NCI-H146 treated with DMSO at 0.1 percent for 48 hours (cell line): ENCODE results near the gene C2orf81.

Experiments
- DNase-seq: peaks from one replicate; lab custom pipeline; 2025; ENCODE audit not compliant: unreplicated experiment; lab: John Stamatoyannopoulos, UW

The C2orf81 gene

DNA sequence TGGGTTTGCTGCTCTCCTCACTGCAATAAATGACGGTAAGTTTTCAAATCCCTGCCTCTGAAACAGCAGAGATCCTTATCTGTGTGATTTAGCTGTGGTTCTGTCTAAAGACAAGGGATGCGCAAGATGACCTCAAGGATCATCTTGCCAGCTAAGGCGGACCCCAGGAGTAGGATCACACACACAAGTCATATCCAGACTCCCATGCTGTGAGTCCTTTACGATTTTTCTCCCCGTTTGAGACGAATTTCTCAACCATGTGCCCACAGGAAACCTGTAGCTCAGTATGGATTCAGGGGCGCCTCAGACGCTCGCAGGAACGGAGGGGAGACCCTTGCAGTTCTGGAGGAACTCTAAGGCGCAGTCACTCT, 30.2 kb downstream of the C2orf81 start:
- no peak for DNase-seq

DNA sequence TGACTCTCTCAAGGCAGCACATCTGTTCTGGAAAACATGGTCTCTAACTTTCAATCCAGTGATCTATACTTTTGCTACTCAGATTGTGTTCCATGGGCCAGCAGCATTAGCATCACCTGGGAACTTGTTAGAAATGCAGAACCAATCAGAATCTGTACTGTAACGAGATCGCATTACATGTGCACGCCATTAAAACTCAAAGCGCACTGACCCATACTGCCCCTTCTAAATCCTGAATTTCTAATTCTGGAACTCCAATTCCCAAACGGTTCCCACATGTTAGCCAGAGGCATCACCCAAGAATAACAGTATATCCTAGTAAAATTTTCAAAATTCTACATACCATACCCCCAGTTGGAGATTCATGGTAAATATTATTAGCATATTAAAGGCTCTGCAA, 30.8 kb downstream of the C2orf81 start:
- DNase-seq = no peak

DNA sequence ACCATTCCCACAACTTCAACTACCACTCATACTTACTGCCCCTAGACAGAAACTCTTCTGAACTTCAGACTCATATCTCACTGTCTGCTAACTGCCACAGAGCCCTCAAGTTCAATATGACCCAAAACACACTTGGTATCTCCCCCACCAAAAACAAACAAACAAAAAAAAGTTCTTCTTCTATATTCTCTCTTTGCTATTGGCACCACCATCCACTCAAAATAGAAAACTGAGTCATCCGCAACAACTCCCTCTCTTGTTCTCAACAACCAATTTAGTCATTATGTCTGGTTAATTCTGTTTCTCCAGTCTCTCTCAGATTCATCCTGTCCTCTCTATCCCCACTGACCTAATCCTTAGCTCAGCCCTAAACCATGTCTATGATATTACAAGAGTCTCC, 34.1 kb downstream of the C2orf81 start:
- DNase-seq = no peak

DNA sequence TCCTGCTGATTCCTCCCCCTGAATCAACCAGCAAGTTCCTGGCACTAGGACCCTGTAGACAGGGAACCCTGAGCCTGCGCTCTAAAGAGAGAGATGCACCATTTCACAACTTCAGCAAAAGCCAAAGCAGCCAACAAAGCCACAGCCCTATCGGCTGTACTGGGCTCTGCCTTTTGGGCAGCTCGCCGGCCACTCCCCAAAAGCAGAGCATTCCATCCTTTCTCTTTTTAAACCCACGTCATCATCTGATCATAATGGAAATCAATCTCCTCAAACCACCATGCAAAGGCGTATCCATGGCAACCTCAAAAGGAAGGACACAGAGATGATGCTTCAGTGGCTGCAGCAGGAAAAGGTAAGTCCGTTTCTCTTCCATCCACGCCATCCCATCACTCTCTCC, 36.0 kb downstream of the C2orf81 start:
- no peak for DNase-seq

DNA sequence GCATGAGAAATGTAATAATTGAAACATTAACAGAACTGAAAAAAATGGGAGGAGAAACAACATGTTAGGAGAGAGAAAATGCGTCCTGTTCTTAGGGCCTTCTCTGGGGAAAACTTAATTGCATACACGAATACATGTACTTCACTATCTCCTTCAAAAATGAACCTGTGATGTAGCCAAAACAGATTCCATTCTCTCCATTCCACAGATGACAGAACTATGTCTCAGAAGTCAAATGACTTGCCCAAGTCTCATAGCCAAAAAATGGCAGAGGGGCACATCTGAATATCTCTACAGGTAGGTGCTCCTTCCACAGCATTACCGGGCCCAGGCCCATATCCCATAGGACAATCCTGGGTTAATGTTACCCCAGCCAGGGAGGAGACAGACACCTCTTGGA, 37.4 kb downstream of the C2orf81 start:
- no peak for DNase-seq

DNA sequence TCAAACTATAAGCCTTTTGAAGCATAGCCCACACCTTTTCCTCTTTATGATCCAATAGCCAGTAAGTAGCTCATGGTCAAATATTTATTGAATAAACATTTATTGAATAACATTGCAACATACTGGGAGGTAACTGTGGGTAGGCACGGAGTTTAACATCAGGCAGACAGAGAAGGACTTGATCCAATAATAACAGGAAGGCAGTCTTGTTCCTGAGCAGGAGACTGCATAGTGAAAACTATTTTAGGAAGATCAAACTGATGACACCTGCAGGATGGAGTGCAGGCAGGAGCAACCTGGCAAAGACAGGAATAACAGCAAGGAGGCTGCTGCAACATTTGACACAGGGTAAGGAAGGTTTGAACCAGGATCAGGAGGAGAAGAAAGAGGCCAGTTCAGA, 38.2 kb downstream of the C2orf81 start:
- no peak for DNase-seq

DNA sequence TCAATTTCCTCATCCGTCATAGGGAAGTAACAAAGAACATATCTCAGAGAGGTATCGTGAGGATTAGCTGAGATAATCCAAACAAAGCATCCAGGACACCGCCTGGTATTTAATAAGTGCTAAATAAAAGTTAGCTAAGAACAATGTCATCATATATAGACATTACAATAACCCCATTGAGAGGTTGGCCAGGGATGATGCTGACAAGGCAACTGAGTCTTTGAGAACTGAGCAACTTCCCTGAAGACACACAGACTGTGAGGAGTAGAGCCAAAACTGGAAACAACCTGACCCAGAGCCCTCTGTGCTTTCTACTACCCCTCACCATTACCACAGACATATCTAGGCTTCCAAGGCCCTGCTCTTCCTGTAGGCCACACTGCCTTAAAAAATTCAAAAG, 39.7 kb downstream of the C2orf81 start:
- no peak for DNase-seq

DNA sequence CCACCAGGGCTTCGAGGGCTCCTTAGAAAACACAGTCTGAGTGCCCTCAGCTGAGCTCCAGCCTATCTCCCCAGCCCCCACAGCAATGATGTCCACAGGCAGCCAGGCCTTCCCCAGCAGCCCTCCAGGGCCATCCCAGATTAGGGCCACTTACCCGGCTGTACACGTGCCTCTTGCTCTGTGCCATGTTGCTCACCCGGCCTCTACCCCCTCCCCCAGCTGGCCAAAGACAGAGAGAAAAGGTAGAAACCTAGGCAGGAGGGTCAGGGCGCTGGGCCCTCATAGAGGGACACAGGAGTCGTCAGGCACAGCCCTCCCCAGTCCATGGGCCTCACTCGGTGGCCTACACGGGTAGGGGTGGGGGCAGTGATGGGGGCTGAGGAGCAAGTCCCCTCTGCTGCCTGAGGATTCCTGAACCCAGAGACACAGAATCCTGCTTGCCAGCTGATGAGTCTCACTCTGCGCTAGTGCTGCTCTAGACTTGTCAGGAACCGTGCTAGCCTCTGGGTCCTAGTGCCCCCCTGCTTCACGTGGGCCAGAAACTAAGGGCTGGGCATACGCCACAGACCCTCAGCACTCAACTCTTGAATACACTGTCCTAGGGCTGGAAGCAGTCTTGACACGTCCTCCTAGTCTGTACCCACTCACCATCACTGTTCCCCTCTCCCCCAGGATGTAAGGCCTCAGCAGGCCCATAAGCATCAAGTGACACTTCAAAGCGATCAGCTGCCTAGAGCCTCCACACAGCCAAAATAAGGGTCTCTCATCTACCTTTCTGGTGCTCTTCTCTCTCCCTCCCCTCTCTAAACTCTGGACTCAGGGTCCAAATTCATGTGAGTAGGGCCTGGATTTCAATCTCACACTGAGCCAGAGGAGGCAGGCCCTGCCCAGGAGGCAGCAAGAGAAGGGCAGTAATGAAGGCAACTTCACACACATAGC, 41.3 kb downstream of the C2orf81 start, which contains the start of gene DCTN1:
Gene DCTN1, minus strand, starts transcription at position 461 of the 939 bp plus-strand sequence. Its CDS starts 274 bp downstream, at position 187.
- DNase-seq = no peak

DNA sequence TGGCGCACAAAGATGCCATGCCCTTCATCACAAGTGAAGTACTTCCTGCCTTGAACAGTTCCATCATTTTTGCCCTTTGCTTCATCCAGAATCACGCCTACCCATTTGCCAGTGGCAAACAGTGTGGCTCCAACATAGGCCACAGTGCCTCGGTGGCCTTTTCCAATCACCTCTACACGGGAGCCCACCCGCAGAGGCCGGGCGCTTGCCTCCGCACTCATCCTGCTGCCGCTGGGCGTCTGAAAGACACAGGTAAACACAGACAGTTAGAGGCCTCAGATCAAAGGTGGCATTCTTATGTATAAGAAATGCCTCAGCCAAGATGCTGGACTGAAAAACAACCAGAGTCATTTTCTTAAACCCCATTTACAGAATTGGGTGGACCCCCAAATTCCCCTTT, 43.4 kb downstream of the C2orf81 start:
- DNase-seq = no peak

DNA sequence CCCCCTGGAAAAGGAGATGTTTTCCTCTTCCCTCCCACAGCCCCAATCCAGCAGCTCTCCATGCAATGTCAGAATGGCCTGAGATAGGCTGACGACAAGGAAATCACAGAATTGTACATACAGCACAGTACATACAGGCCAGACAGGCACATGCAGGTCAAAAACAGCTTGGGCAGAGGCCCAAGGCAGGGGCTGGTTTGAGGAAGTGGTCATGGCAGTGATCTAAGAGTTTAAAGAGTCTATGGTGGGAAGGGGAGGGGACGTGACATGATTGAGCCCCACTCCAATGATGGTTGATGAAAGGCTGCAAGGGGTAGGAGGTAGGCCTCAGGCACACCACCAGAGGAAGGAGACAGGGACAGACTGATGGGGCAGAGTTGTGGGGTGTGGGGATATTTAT, 45.6 kb downstream of the C2orf81 start:
- no peak for DNase-seq

DNA sequence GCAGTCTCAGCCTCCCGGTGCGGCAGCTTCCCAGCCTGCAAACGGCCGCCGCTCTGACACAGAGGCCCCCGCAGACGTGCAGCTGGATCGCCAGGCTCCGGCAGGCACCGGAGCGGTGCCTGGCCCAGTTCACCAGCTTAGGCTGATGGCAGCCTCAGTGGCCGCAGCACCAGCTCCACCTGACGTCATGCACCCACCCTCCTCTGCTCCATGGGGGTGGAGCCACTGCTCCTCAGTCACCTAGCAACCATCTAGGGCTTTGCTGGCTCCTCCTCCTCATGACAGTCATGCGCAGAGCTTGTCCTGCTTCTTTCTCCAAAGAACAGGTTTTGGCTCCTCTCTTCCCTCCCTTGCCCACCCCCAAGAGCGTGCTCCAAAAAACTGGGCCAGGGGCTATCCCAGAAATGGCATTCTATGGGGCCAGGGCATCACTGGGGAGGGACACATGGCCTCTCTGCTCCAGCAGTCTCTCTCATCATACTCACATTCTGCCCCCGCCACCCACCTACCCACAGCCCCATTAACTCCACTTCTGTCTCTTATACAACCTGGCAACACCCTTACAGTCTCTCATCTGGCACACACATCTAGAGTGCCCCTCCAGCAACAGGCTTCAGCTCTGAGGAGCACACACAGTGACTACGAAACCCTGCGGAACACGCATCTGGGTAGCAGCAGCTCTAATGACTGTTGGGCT, 46.8 kb downstream of the C2orf81 start:
- no peak for DNase-seq

DNA sequence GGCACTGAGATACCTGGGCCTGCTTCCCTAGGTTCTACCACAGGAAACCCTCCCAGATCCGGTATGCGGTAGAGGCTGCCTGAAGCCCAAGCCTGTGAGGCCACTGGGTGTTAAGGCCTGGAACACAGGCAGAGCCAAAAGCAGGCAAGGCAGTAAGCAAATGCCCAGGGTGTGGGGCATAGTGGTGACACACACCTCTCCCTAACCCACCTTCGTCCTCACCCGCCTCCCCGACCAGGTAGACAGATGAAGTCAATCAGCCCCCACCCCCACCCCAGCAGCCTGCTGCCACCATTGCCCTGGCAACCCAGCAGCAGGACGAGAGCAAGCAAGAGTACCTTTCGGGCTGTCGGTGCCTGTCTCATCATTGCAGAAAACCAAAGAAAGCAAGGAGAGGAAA, 47.4 kb downstream of the C2orf81 start:
- no peak for DNase-seq

DNA sequence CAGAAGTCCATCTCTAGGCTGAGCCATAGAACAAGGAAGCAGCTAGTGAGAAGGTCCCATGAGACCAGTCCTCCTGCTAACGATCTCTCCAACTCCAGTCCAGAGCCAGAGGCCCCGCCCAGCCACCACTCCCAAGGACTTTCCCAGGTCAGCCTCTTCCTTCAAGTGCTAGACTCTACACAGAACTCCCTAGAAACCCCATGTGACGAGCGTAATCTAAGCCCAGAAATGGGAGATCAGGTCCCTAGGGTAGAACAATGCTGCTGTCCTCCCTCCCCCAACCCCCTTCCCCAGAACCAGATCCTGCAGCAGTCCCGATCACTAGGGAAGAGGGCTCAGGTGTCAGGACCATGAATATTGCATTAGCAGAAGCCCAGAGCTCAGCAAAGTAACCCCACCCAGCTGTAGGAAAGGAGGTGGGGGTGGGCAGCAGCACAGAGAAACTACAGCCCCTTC, 48.2 kb downstream of the C2orf81 start:
- DNase-seq = no peak

DNA sequence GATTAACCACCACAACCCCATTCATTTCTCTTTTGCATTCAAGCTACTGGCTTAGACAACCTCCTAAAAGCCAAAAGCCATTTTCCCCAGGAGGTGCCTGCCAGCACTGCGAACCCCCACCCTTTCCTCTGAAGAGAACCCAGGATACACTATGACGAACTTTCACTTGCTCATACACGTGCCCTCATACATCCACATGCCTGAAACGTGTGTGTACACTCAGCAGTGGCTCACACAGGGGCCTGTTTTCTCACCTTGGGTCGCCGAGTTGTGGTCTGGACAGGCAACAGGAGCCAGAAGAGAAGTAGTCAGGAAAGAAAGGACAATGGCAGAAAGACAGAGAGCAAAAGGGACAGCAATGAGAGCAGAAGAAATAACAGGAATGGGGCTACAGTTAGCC, 48.7 kb downstream of the C2orf81 start:
- no peak for DNase-seq

DNA sequence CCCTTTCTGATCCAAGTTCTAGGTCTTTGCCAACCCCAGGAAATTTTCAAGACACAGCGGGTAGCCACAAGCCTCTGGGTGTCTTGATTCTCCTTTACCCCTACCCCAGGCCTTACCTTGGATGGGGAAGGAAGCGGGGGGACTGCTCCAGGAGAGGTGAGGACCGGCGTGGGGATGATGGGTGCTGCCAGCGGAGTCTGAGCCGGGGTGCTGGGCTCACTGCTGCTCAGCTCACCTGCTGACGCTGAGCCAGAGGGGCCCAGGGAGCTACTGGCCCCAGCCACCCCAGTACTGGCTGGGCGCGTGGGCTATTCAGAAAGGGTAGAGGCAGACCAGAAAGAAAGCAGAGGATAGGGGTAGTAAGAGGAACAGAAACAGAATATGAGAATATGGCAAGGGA, 50.0 kb downstream of the C2orf81 start:
- DNase-seq = no peak

DNA sequence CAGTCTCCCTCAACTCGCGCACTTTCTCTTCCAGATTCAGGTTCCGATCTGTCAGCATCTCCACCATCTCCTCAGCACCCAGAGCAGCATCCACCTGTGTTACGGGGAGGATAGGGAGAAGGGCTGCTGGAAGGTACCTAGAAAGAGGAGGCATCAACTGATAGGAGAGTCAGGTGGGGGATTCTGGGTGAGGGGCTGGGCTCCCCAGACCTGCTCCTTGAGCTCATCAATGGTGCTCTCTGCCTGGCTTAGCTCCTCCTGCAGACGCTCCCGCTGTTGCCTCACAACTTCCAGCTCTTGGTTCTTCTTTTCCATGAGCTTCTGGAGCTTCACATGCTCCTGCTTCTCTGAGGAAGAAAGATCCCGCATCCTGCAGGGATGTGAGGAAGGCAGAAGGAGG, 51.4 kb downstream of the C2orf81 start:
- no peak for DNase-seq

DNA sequence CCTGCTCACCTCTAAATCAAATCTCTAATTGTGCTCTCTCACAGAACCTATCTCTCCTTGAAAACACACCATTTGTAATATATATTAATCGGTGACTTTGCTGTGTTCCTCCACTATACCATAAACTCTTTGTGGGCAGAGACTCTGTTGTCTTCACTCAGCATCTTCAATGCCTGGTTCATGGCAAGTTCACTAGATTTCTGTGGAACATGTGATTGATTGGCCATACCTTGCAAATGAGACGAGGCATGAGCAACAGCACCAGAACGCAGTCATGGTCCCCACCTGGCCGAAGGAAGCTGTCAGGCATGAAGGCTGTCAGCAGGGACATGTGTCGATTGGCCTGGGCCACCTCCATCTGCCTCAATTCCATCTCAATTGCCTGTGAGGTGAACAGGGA, 52.9 kb downstream of the C2orf81 start:
- DNase-seq = no peak

DNA sequence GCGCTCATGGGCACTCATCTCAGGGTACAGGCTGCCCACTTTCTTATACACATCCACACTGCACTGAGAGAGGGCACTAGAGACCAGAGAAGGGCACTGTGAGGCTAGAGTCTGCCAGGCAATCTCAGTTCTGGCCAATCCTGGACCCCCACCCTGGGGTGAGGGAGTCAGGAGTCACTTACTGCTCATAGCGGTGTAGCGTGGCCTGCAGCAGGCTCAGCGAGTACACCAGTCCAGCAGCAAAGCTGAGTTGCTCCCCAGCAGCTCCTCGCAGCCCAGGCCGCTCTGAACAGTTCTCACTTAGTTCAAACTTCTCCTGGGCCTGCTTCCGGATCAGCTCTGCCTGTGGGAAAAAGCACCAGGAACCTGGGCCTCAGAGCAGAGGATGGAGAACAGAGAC, 53.6 kb downstream of the C2orf81 start:
- DNase-seq = no peak

DNA sequence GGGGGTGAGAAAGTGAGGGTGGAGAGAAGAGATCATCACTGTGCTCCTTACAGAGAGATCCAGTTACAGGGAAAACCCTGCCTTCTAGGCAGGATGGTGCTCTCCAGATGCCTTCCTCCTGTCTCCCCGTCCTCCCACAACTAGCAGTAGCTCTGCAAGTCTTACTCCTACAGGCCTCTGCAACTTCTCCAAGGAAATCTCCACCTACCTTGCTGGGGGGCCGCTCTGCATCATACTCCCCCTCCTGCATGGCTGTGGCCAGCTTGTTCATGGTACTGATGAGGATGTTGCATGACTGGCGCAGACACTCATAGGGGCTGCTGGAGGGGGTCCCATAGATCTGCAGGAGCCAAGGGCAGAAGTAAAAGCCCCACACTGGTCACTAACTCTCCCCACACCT, 55.4 kb downstream of the C2orf81 start:
- DNase-seq = no peak

DNA sequence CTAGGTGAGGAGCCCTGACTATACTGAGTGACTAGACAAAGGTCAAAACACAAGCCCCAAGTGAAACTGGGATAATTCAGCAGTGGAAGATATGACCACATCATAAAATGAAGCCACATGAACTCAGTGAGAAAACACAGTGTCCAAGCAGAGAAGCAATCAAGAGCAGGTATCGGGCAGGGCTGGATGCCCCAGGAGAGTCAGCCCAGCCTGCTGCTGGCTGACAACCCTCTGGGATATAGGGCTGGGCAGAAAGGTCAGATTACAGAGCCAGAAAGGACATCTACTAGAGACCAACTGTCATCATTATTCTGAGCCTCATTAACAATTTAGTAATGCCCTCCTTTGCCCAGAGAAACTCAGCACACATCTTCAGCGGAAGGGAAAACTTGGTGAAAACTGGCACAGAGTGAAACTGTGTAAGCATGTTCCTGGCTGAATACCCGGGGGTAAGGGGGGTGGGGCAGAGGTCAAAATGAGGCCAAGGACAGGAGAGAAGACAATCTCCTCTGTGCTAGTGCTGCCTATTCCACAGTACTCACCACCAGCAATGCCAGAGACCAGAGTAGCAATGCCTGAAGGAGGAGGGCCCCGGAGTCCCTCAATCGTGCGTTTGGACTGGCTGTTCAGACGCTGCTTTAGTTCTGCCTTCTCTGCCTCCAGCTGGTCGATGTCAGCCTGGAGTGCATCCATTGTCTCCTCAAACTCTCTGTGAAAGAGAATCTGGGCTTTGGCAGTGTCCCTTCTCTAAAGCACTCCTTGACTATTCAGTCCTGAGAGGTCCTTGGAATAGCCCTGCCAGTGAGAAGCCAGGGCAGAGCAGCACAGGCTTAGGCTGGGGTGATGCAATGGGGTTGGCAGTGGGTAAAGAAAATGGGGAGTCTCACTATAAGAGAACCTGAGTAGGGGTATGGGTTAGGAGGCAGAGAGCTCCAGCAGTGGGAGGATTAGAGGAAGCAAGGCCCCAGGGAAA, 56.6 kb downstream of the C2orf81 start:
- DNase-seq = no peak
